ENCODE data around the gene THEMIS.

DNA sequence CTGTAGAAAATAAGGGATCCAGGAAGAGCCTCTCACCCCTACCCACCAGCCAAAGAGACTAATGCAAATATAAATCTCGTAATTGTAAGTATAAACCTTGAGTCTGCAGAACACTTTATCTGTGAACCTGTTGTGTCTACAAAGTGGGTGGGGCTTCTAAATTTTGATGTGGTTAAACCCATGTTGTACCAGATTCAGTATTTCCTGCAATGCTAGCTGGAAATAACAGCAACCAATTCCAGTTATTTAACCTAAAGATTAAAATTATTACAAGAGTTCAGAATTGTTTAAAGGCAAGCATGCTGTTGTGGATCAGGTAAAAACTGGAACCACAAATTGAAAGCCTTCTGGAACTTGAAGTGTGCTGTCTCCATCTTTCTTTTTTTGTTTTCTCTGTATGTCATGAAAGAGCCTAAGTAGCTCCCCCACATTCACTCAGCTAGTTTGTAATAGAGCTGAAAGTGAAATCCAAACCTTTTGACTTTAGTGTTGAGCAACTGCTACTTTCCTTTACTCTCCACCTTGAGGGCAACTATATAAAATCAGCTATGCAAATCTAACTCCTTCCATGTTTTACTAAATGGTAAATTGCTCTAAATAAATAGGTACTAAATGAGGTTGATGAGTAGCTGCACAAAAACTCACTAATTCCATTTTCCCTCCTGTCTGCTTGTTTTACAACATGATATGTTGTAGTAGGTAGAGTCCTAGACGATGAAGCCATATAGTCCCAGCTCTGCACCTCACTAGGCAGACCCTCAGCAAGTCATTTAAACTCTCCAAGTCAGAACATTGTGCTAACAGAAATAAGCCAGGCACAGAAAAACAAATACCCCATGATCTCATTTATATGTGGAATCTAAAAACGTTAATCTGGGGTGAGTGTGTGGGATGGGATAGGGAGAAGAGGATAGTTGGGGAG lies 17.9 kb upstream of the THEMIS start:
- TF ChIP-seq, protein P1, sequence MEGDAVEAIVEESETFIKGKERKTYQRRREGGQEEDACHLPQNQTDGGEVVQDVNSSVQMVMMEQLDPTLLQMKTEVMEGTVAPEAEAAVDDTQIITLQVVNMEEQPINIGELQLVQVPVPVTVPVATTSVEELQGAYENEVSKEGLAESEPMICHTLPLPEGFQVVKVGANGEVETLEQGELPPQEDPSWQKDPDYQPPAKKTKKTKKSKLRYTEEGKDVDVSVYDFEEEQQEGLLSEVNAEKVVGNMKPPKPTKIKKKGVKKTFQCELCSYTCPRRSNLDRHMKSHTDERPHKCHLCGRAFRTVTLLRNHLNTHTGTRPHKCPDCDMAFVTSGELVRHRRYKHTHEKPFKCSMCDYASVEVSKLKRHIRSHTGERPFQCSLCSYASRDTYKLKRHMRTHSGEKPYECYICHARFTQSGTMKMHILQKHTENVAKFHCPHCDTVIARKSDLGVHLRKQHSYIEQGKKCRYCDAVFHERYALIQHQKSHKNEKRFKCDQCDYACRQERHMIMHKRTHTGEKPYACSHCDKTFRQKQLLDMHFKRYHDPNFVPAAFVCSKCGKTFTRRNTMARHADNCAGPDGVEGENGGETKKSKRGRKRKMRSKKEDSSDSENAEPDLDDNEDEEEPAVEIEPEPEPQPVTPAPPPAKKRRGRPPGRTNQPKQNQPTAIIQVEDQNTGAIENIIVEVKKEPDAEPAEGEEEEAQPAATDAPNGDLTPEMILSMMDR (conservative IDR thresholded peaks at IDR 0.05 in 1 of 2, IDR thresholded peaks at IDR 0.05 in 1 of 2; ENCODE audit: extremely low read depth in 1 of 2, insufficient read depth in 1 of 2, low read depth in 1 of 2, low read length in 2 of 2) = no peak
- TF ChIP-seq EZH2 (IDR thresholded peaks at IDR 0.05; ENCODE audit: borderline replicate concordance, low read length) = no peak
